IMR-90 (cell line): ENCODE results near the gene WFDC5. TPM values are rescaled to one million over a fixed set of nuclear protein-coding genes. Genes with fewer than 3 reads are reported as not detected.

ENCODE experiments used
- ATAC-seq: fragments of 200-7000 bp; cut with Tn5 transposase; 2 replicates; pipeline ENCODE4 v1.9.1; 2020; ENCODE audit warnings: low read depth, mild to moderate bottlenecking, moderate library complexity
- BruUV-seq: library from RNA; stranded (reverse); fragments of 400-500 nt; replicated peaks from 2 replicates; lab custom pipeline; 2021; lab: Mats Ljungman, UMichigan
- CTCF ChIA-PET: fragments of 300-600 bp; formaldehyde crosslinking; extraction: SDS; loops from one replicate; lab custom pipeline; 2021; ENCODE audit warnings: antibody characterized with exemption; lab: Yijun Ruan, JAX
- POLR2A ChIA-PET: fragments of 300-600 bp; sonication (Branson Sonifier 250); formaldehyde crosslinking; loops from one replicate; lab custom pipeline; 2022; ENCODE audit warnings: antibody characterized with exemption; ENCODE audit not compliant: unreplicated experiment; lab: Charles Lee
- DNase-seq: peaks from one replicate; pipeline ENCODE4 v3.0.0; 2013
- H2AFZ ChIP-seq: replicated peaks from 2 replicates; pipeline ENCODE3; 2013; ENCODE audit warnings: low read length, mild to moderate bottlenecking; ENCODE audit not compliant: poor library complexity
- H2AK5ac ChIP-seq: 2 replicates; pipeline ENCODE4 v1.6.1; 2013; ENCODE audit warnings: low read depth, low read length, inconsistent platforms
- H2AK9ac ChIP-seq: replicated peaks from 2 replicates; pipeline ENCODE3; 2013; ENCODE audit warnings: mild to moderate bottlenecking, low read depth, low read length, moderate library complexity; ENCODE audit not compliant: poor library complexity
- H2BK120ac ChIP-seq: 2 replicates; pipeline ENCODE4 v1.6.1; 2013; ENCODE audit warnings: low read depth, low read length, inconsistent platforms
- H2BK15ac ChIP-seq: 3 replicates; pipeline ENCODE4 v1.6.1; 2013; ENCODE audit warnings: low read depth, low read length, inconsistent platforms
- H2BK20ac ChIP-seq: 2 replicates; pipeline ENCODE4 v1.6.1; 2013; ENCODE audit warnings: low read depth, mild to moderate bottlenecking, inconsistent platforms, low read length, moderate library complexity
- H2BK5ac ChIP-seq: 2 replicates; pipeline ENCODE4 v1.6.1; 2013; ENCODE audit warnings: mild to moderate bottlenecking, low read depth, low read length, inconsistent platforms; ENCODE audit not compliant: poor library complexity, severe bottlenecking
- H3K14ac ChIP-seq: replicated peaks from 2 replicates; pipeline ENCODE4 v1.6.1; 2013; ENCODE audit warnings: low read depth, low read length, inconsistent platforms
- H3K18ac ChIP-seq: 2 replicates; pipeline ENCODE4 v1.6.1; 2013; ENCODE audit warnings: low read depth, low read length, control low read depth
- H3K23ac ChIP-seq: 2 replicates; pipeline ENCODE4 v1.6.1; 2013; ENCODE audit warnings: low read depth, low read length, inconsistent platforms
- H3K27ac ChIP-seq: 2 replicates; pipeline ENCODE4 v1.5.1; 2013; ENCODE audit warnings: mild to moderate bottlenecking, control low read depth, low read length; ENCODE audit not compliant: insufficient read depth
- H3K27me3 ChIP-seq: 2 replicates; pipeline ENCODE4 v1.6.1; 2013; ENCODE audit warnings: low read length; ENCODE audit not compliant: control insufficient read depth, insufficient read depth
- H3K36me3 ChIP-seq: 2 replicates; pipeline ENCODE4 v1.6.1; 2013; ENCODE audit warnings: low read length, mixed read lengths; ENCODE audit not compliant: control insufficient read depth, insufficient read depth
- H3K4ac ChIP-seq: 2 replicates; pipeline ENCODE4 v1.6.1; 2013; ENCODE audit warnings: low read depth, low read length, inconsistent platforms
- H3K4me1 ChIP-seq: 2 replicates; pipeline ENCODE4 v1.6.1; 2013; ENCODE audit warnings: low read length, mixed read lengths; ENCODE audit not compliant: control insufficient read depth, insufficient read depth
- H3K4me2 ChIP-seq: 2 replicates; pipeline ENCODE4 v1.6.1; 2013; ENCODE audit warnings: low read depth, mild to moderate bottlenecking, control low read depth, low read length, moderate library complexity
- H3K4me3 ChIP-seq: 2 replicates; pipeline ENCODE4 v1.5.1; 2013; ENCODE audit warnings: low read depth, mild to moderate bottlenecking, control low read depth, low read length, moderate library complexity; ENCODE audit not compliant: insufficient read depth
- H3K56ac ChIP-seq: 2 replicates; pipeline ENCODE4 v1.6.1; 2013; ENCODE audit warnings: low read length, inconsistent platforms; ENCODE audit not compliant: insufficient read depth; ENCODE audit errors: extremely low read depth
- H3K79me1 ChIP-seq, 2 experiments: 2 replicates each; pipeline ENCODE4 v1.6.1; 2013; ENCODE audit warnings: low read length in 2 of 2, inconsistent platforms in 1 of 2, low read depth in 1 of 2
- H3K9ac ChIP-seq: 2 replicates; pipeline ENCODE4 v1.6.1; 2013; ENCODE audit warnings: low read depth, low read length, control low read depth
- H3K9me1 ChIP-seq: 2 replicates; pipeline ENCODE4 v1.6.1; 2013; ENCODE audit warnings: low read length, inconsistent platforms; ENCODE audit not compliant: insufficient read depth
- H3K9me3 ChIP-seq: 2 replicates; pipeline ENCODE4 v1.6.1; 2013; ENCODE audit warnings: low read length; ENCODE audit not compliant: control insufficient read depth, insufficient read depth
- H4K20me1 ChIP-seq: 2 replicates; pipeline ENCODE4 v1.6.1; 2013; ENCODE audit warnings: low read length, inconsistent platforms; ENCODE audit not compliant: insufficient read depth
- H4K5ac ChIP-seq: 2 replicates; pipeline ENCODE4 v1.6.1; 2013; ENCODE audit warnings: mild to moderate bottlenecking, low read depth, low read length, control low read depth
- H4K8ac ChIP-seq, 2 experiments: 2 replicates each; pipeline ENCODE4 v1.6.1; 2013; ENCODE audit warnings: low read depth in 2 of 2, low read length in 2 of 2, control low read depth in 1 of 2, inconsistent platforms in 1 of 2
- H4K91ac ChIP-seq: 2 replicates; pipeline ENCODE4 v1.6.1; 2013; ENCODE audit warnings: low read depth, low read length, inconsistent platforms; ENCODE audit not compliant: insufficient read depth
- BHLHE40 ChIP-seq: fragments of 150-350 bp; IDR thresholded peaks from 2 replicates; pipeline ENCODE4 v1.6.1; 2016; ENCODE audit warnings: mild to moderate bottlenecking, low read depth, low read length
- CEBPB ChIP-seq: IDR thresholded peaks from 2 replicates; pipeline ENCODE4 v1.6.1; 2012; ENCODE audit warnings: low read depth, low read length, improper control_type of control experiment
- CHD1 ChIP-seq: IDR thresholded peaks from 2 replicates; pipeline ENCODE4 v1.6.1; 2012; ENCODE audit warnings: low read depth, low read length, improper control_type of control experiment
- FOS ChIP-seq: fragments of 150-350 bp; IDR thresholded peaks from 2 replicates; pipeline ENCODE4 v1.6.1; 2016; ENCODE audit warnings: low read depth, low read length
- MAFK ChIP-seq: IDR thresholded peaks from 2 replicates; pipeline ENCODE4 v1.6.1; 2012; ENCODE audit warnings: low read depth, low read length, improper control_type of control experiment
- MAZ ChIP-seq: IDR thresholded peaks from 2 replicates; pipeline ENCODE4 v1.6.1; 2012; ENCODE audit warnings: low read depth, mild to moderate bottlenecking, low read length, improper control_type of control experiment, moderate library complexity, borderline replicate concordance
- MXI1 ChIP-seq: IDR thresholded peaks from 2 replicates; pipeline ENCODE4 v1.6.1; 2012; ENCODE audit warnings: low read depth, mild to moderate bottlenecking, low read length, moderate library complexity, borderline replicate concordance
- NFE2L2 ChIP-seq: fragments of 150-350 bp; IDR thresholded peaks from 2 replicates; pipeline ENCODE4 v1.6.1; 2016; ENCODE audit warnings: low read depth, mild to moderate bottlenecking, low read length
- POLR2A ChIP-seq: IDR thresholded peaks from 2 replicates; pipeline ENCODE4 v1.6.1; 2012; ENCODE audit warnings: mild to moderate bottlenecking, low read depth, low read length
- RAD21 ChIP-seq: IDR thresholded peaks from 2 replicates; pipeline ENCODE4 v1.6.1; 2012; ENCODE audit warnings: low read length, improper control_type of control experiment
- RCOR1 ChIP-seq: IDR thresholded peaks from 2 replicates; pipeline ENCODE4 v1.6.1; 2012; ENCODE audit warnings: mild to moderate bottlenecking, low read length, improper control_type of control experiment; ENCODE audit not compliant: insufficient replicate concordance
- RFX5 ChIP-seq: IDR thresholded peaks from 2 replicates; pipeline ENCODE4 v1.8.0; 2012; ENCODE audit warnings: low read depth, mild to moderate bottlenecking, low read length, moderate library complexity
- SMC3 ChIP-seq: fragments of 150-350 bp; IDR thresholded peaks from 2 replicates; pipeline ENCODE4 v1.6.1; 2016; ENCODE audit warnings: low read depth, mild to moderate bottlenecking, antibody characterized with exemption, low read length, moderate library complexity
- WGBS, 2 experiments: methylation state at CpG; one replicate each; pipeline versions ENCODE4 v1.1.5 to v1.1.7; 2013; ENCODE audit warnings: missing lambda C conversion rate in 2 of 2; ENCODE audit not compliant: insufficient read length in 1 of 2; ENCODE audit errors: extremely low coverage in 2 of 2; 5-methylcytosine and 5-hydroxymethylcytosine counted together
- dilution Hi-C: fragments of 300-500 bp; cut with HindIII; formaldehyde crosslinking; loops from one replicate; pipeline ENCODE4 v1.14.3; 2018; ENCODE audit warnings: low sequenced_read_pairs; ENCODE audit not compliant: unreplicated experiment
- in situ Hi-C: fragments of 300-500 bp; cut with MboI; formaldehyde crosslinking; loops from 3 replicates; pipeline ENCODE4 v1.14.3; 2019; ENCODE audit warnings: low sequenced_read_pairs, inconsistent platforms, mixed read lengths
- intact Hi-C: fragments of 100-400 bp; cut with micrococcal nuclease; formaldehyde crosslinking; loops from 2 replicates; pipeline ENCODE4 v1.10.0; 2022
- polyA plus RNA-seq, 3 experiments: library from polyadenylated mRNA; depleted of rRNA; stranded (reverse); fragments of >200 nt; gene quantifications; 2 replicates each; pipeline ENCODE4 v1.2.3, GENCODE V29; 2012; ENCODE audit warnings: low replicate concordance in 1 of 3
- total RNA-seq: library from RNA; depleted of rRNA; stranded (reverse); fragments of >200 nt; gene quantifications from 2 replicates; pipeline ENCODE4 v1.2.3, GENCODE V29; 2012
- TF ChIP-seq, protein P1 (sequence below): fragments of 150-350 bp; IDR thresholded peaks from 2 replicates; pipeline ENCODE4 v1.6.1; 2016; ENCODE audit warnings: low read depth, mild to moderate bottlenecking, low read length, moderate library complexity, borderline replicate concordance
- TF ChIP-seq, protein P2 (sequence below): conservative IDR thresholded peaks from 2 replicates; pipeline ENCODE4 v1.5.1; 2012; ENCODE audit warnings: mild to moderate bottlenecking, low read depth, low read length, improper control_type of control experiment
- TF ChIP-seq, protein P3 (sequence below): fragments of 150-350 bp; IDR thresholded peaks from 2 replicates; pipeline ENCODE4 v1.6.1; 2017; ENCODE audit warnings: mild to moderate bottlenecking, antibody characterized with exemption, low read length, low read depth

Gene WFDC5
- total and polyA plus RNA-seq, 2 of the 4 experiments (the other 2 are of a cell fraction): not detected

DNA sequence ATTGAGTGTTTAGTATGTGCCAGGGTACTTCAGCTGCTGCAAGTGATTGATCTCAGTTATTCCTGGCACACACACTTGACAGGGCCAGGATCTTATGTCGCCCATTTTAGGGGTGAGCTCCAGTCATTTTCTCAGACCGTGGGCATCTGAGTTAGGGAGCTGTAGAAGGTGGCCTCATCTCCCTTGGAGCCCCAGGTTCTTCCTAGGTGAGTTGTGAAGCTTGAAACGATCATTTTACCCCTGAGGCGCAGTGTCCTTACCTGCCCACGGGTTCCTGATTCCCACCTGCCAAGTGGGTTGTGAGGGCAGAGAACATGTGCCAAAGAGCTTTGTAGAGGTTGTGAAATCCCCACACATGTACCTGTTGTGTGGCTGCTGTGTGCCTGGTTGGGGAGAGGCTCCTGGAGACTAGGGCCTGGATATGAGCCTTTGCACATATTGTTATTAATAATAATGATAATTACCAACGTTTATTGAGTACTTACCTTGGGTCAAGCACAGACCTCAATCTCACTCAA, 13.6 kb downstream of the WFDC5 start:
- ChIA-PET POLR2A (no interaction called here), CTCF (interaction anchor here (2.5 kb wide), 1 partner anchor 57 kb away, joined by 11 read pairs; no protein-coding TSS in a partner anchor)
- no peak overlapping the region for H2BK15ac ChIP-seq
- WGBS, 2 experiments: no CpG with 5 or more reads among the region's 6 CpGs
- no peaks in the 10 kb centered on the region for H3K9me1 ChIP-seq
- in situ Hi-C loops: loop anchor here (25.0 kb wide), 1 partner anchor 186 kb away; no protein-coding TSS in a partner anchor
- peak overlapping the region; percentile 67 for H2AFZ ChIP-seq
- H2BK120ac ChIP-seq: no peak overlapping the region
- dilution Hi-C loops: no loop called here
- no peak overlapping the region; the same call in 1 of the 2 replicates for H3K4me2 ChIP-seq
- no peak overlapping the region for H4K5ac ChIP-seq
- H4K8ac ChIP-seq: no peak overlapping the region
- H3K9me3 ChIP-seq: peaks cover 6% of the 10 kb centered on the region; the same call in 1 of the 2 replicates
- H3K56ac ChIP-seq: no peak overlapping the region
- H3K14ac ChIP-seq: no peak overlapping the region
- peaks cover 4% of the 10 kb centered on the region; the same call in 1 of the 2 replicates for H3K4me1 ChIP-seq
- H3K27me3 ChIP-seq: peaks cover 48% of the 10 kb centered on the region
- no peaks in the 10 kb centered on the region for H4K20me1 ChIP-seq
- no peaks in the 10 kb centered on the region for H3K36me3 ChIP-seq
- H2AK9ac ChIP-seq: no peak overlapping the region
- intact Hi-C loops: no loop called here
- no peak overlapping the region for H3K23ac ChIP-seq
- no peak overlapping the region for H3K9ac ChIP-seq
- H3K18ac ChIP-seq: no peak overlapping the region
- H3K4ac ChIP-seq: no peak overlapping the region
- H3K79me1 ChIP-seq: no peaks in the 10 kb centered on the region
- DNase-seq: no peak
- TF ChIP-seq MAZ (no peak), NFE2L2 (no peak), MXI1 (no peak), SMC3 (no peak), BHLHE40 (no peak), FOS (no peak), RAD21 (no peak), RCOR1 (no peak), MAFK (no peak), POLR2A (no peak), CEBPB (no peak), CHD1 (no peak), RFX5 (no peak)
- TF ChIP-seq, protein P1, sequence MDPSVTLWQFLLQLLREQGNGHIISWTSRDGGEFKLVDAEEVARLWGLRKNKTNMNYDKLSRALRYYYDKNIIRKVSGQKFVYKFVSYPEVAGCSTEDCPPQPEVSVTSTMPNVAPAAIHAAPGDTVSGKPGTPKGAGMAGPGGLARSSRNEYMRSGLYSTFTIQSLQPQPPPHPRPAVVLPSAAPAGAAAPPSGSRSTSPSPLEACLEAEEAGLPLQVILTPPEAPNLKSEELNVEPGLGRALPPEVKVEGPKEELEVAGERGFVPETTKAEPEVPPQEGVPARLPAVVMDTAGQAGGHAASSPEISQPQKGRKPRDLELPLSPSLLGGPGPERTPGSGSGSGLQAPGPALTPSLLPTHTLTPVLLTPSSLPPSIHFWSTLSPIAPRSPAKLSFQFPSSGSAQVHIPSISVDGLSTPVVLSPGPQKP: no peak
- TF ChIP-seq, protein P2, sequence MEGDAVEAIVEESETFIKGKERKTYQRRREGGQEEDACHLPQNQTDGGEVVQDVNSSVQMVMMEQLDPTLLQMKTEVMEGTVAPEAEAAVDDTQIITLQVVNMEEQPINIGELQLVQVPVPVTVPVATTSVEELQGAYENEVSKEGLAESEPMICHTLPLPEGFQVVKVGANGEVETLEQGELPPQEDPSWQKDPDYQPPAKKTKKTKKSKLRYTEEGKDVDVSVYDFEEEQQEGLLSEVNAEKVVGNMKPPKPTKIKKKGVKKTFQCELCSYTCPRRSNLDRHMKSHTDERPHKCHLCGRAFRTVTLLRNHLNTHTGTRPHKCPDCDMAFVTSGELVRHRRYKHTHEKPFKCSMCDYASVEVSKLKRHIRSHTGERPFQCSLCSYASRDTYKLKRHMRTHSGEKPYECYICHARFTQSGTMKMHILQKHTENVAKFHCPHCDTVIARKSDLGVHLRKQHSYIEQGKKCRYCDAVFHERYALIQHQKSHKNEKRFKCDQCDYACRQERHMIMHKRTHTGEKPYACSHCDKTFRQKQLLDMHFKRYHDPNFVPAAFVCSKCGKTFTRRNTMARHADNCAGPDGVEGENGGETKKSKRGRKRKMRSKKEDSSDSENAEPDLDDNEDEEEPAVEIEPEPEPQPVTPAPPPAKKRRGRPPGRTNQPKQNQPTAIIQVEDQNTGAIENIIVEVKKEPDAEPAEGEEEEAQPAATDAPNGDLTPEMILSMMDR: no peak
- TF ChIP-seq, protein P3, sequence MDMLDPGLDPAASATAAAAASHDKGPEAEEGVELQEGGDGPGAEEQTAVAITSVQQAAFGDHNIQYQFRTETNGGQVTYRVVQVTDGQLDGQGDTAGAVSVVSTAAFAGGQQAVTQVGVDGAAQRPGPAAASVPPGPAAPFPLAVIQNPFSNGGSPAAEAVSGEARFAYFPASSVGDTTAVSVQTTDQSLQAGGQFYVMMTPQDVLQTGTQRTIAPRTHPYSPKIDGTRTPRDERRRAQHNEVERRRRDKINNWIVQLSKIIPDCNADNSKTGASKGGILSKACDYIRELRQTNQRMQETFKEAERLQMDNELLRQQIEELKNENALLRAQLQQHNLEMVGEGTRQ: no peak
- BruUV-seq: no TSS peak
- no peak overlapping the region for H2AK5ac ChIP-seq
- no peak overlapping the region for H2BK20ac ChIP-seq
- no peak for ATAC-seq
- no peak overlapping the region for H3K27ac ChIP-seq
- no peak overlapping the region for H4K91ac ChIP-seq
- H2BK5ac ChIP-seq: no peak overlapping the region
- H3K4me3 ChIP-seq: no peak overlapping the region
